NB4 (cell line): ENCODE results near the gene DDX46.

Experiments
- DNase-seq: peaks from one replicate; pipeline ENCODE4 v3.0.0; 2010; ENCODE audit warnings: low read depth
- H3K4me3 ChIP-seq: one replicate; pipeline ENCODE4 v1.5.1; 2011; ENCODE audit warnings: mild to moderate bottlenecking, low read depth, low read length, moderate library complexity
- MYC ChIP-seq: IDR thresholded peaks from 2 replicates; pipeline ENCODE4 v1.6.1; 2011; ENCODE audit warnings: low read depth, low read length
- POLR2A ChIP-seq: IDR thresholded peaks from 2 replicates; pipeline ENCODE4 v1.6.1; 2011; ENCODE audit warnings: mild to moderate bottlenecking; ENCODE audit not compliant: insufficient read length; ENCODE audit errors: extremely low read depth
- TF ChIP-seq, protein P1 (sequence below): IDR thresholded peaks from 2 replicates; pipeline ENCODE4 v1.6.1; 2011; ENCODE audit warnings: low read depth, low read length
- TF ChIP-seq, protein P2 (sequence below): IDR thresholded peaks from one replicate; pipeline ENCODE4 v1.5.1; 2012; ENCODE audit warnings: low read depth, low read length

The DDX46 gene

DNA sequence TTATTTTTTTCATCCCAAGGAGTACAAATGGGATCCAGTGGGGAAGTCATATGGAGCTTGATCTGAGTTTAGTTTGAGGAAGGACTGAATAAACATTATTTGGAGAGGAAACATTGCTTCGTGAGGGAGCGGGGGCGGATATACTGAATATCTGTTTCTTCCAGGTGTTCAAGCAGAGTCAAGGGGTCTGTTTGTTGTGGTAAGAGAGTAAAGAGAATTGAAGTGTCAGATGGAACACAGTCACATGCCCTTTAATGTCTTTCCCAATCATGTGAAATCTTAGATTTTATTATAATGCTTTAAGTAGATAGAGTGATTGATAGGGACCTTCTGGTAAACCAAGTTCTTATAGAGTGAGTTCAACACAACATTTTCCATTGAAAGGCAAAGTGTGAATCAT, 33.7 kb downstream of the DDX46 start:
- no peak overlapping the region for H3K4me3 ChIP-seq
- TF ChIP-seq, protein P1, sequence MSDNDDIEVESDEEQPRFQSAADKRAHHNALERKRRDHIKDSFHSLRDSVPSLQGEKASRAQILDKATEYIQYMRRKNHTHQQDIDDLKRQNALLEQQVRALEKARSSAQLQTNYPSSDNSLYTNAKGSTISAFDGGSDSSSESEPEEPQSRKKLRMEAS = no peak
- no peak for TF ChIP-seq MYC
- TF ChIP-seq, protein P2, sequence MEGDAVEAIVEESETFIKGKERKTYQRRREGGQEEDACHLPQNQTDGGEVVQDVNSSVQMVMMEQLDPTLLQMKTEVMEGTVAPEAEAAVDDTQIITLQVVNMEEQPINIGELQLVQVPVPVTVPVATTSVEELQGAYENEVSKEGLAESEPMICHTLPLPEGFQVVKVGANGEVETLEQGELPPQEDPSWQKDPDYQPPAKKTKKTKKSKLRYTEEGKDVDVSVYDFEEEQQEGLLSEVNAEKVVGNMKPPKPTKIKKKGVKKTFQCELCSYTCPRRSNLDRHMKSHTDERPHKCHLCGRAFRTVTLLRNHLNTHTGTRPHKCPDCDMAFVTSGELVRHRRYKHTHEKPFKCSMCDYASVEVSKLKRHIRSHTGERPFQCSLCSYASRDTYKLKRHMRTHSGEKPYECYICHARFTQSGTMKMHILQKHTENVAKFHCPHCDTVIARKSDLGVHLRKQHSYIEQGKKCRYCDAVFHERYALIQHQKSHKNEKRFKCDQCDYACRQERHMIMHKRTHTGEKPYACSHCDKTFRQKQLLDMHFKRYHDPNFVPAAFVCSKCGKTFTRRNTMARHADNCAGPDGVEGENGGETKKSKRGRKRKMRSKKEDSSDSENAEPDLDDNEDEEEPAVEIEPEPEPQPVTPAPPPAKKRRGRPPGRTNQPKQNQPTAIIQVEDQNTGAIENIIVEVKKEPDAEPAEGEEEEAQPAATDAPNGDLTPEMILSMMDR = no peak
- no peak for DNase-seq

DNA sequence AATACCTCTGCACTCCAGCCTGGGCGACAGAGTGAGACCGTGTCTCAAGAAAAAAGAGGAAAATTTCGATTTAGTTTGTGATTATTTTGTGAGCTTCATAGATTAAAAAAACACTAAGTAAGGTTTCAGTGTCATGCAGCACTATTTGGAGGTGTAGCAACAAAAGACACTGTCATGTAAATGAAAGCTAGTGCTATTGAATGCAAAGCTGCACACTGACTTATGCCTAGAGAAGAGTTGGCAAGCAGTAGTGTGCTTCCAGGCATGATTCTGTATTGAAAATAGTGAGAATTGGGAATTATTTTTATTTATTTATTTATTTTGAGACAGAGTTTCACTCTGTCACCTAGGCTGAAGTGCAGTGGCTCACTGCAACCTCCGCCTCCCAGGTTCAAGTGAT, 34.5 kb downstream of the DDX46 start:
- no peak for DNase-seq
- H3K4me3 ChIP-seq = no peak overlapping the region
- no peak for TF ChIP-seq MYC
- TF ChIP-seq, protein P2 = no peak
- TF ChIP-seq, protein P1 = no peak
- TF ChIP-seq POLR2A = no peak

DNA sequence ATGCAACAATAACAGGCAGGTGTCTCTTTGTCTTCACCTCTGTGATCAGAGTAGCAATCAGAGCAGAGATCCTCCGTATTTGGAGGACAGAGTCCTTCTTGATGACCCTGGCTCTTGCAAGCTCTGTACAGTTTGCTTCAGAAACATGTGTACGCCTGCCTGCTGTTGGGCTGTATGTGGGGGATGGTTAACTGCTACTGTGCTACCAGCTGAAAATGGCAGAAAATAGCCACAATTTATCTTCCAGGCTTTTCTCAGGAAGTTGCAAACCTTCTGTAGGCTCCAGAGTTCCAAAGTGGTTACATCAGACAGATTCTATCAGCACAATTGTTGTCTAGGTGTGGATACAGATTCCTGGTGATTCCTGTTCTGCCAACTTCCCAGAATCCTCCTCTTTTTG, 35.5 kb downstream of the DDX46 start:
- no peak overlapping the region for H3K4me3 ChIP-seq
- no peak for DNase-seq
- TF ChIP-seq, protein P2 = no peak
- TF ChIP-seq POLR2A = no peak
- TF ChIP-seq, protein P1 = no peak
- TF ChIP-seq MYC = no peak

DNA sequence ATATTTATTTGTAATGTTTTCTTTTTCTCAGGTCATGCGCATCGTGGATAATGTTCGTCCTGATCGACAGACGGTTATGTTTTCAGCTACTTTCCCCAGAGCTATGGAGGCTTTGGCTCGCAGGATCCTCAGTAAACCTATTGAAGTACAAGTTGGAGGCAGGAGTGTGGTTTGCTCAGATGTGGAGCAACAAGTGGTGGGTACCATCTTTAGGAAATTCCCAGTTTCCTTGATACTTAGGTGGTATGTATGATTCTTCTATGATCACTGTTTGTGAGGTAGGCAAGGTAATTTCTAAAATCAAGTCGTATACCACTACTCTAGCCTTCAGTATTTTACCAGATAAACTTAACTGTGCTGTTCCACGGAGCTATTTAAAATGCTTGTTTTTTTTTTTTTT, 36.2 kb downstream of the DDX46 start:
- no peak overlapping the region for H3K4me3 ChIP-seq
- no peak for DNase-seq
- TF ChIP-seq, protein P1 = no peak
- TF ChIP-seq, protein P2 = no peak
- no peak for TF ChIP-seq POLR2A
- TF ChIP-seq MYC = no peak

DNA sequence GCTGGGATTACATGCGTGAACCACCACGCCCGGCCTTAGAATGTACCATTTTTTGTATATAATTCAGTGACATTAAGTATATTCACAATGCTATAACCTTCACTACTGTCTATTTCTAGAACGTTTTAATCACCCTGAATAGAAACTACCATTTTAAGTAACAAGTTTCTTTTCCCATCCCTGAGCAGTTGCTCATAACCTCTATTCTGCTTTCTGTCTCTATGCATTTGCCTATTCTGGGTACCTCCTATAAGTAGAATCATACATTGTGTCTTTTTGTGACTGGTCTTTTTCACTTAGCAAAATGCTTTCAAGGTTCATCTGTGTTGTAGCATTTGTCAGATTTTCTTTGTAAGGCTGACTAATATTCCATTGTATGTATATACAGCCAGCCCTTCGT, 39.9 kb downstream of the DDX46 start:
- TF ChIP-seq, protein P2 = no peak
- TF ChIP-seq POLR2A (no peak), MYC (no peak)
- TF ChIP-seq, protein P1 = no peak
- no peak overlapping the region for H3K4me3 ChIP-seq
- no peak for DNase-seq

DNA sequence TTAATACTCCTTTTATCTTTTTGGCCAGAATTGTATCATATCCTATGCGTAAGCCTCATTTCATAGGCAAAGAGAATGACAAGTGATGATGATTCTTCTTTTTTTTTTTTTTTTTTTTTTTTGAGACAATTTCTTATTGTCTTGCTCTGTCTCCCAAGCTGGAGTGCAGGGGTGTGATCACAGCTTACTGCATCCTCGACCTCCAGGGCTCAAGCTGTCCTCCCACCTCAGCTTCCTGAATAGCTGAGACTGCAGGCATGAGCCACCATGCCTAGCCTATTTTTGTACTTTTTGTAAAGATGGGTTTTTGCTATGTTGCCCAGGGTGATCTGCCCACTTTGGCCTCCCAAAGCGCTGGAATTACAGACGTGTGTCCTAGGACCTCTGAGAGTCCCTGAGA, 45.2 kb downstream of the DDX46 start:
- H3K4me3 ChIP-seq = no peak overlapping the region
- DNase-seq = no peak
- TF ChIP-seq, protein P1 = no peak
- TF ChIP-seq, protein P2 = no peak
- TF ChIP-seq POLR2A (no peak), MYC (no peak)
